ENCODE measurements around the gene TBC1D21. TPM values are rescaled to one million over a fixed set of nuclear protein-coding genes. Genes with fewer than 3 reads are reported as not detected.
"Not testable (repeated sequence)": the region's sequence is repeated elsewhere in the genome, so short reads cannot be mapped to it uniquely, and the experiment has no call there.

TBC1D21 gene
- polyA plus RNA-seq, 3 donors = not detected

GRCh38 chr15:73927476-73928240 is 54.3 kb downstream of the TBC1D21 start:
- DNase-seq (ENCODE audit: low read depth in 3 of 3, low spot score in 2 of 3) = no peak

GRCh38 chr15:73928241-73928579 is 54.8 kb downstream of the TBC1D21 start:
- no peak for DNase-seq (ENCODE audit: low read depth in 3 of 3, low spot score in 2 of 3)

- no peak for DNase-seq (ENCODE audit: low read depth in 3 of 3, low spot score in 2 of 3)
These were observed 55.7 kb downstream of the TBC1D21 start for GRCh38 chr15:73928971-73929627.

GRCh38 chr15:73930371-73930770 is 57.0 kb downstream of the TBC1D21 start:
- no peak for DNase-seq (ENCODE audit: low read depth in 3 of 3, low spot score in 2 of 3)

- DNase-seq (ENCODE audit: low read depth in 3 of 3, low spot score in 2 of 3) = no peak
These were observed 57.5 kb downstream of the TBC1D21 start for GRCh38 chr15:73930790-73931281.

- DNase-seq (ENCODE audit: low read depth in 3 of 3, low spot score in 2 of 3) = no peak
These were observed 58.1 kb downstream of the TBC1D21 start for GRCh38 chr15:73931441-73931840.

GRCh38 chr15:73932381-73933191 is 59.2 kb downstream of the TBC1D21 start:
- DNase-seq (ENCODE audit: low read depth in 3 of 3, low spot score in 2 of 3) = no peak

- DNase-seq (ENCODE audit: low read depth in 3 of 3, low spot score in 2 of 3) = no peak
These were observed 60.9 kb downstream of the TBC1D21 start for GRCh38 chr15:73934281-73934680.

GRCh38 chr15:73935547-73935946 is 62.2 kb downstream of the TBC1D21 start:
- no peak for DNase-seq (ENCODE audit: low read depth in 3 of 3, low spot score in 2 of 3)

- DNase-seq (ENCODE audit: low read depth in 3 of 3, low spot score in 2 of 3) = no peak
These were observed 62.8 kb downstream of the TBC1D21 start for GRCh38 chr15:73936181-73936580.

GRCh38 chr15:73936588-73937290 is 63.4 kb downstream of the TBC1D21 start:
- no peak for DNase-seq (ENCODE audit: low read depth in 3 of 3, low spot score in 2 of 3)

- no peak for DNase-seq (ENCODE audit: low read depth in 3 of 3, low spot score in 2 of 3)
These were observed 63.9 kb downstream of the TBC1D21 start for GRCh38 chr15:73937296-73937695.

- DNase-seq (ENCODE audit: low read depth in 3 of 3, low spot score in 2 of 3) = no peak
These were observed 64.4 kb downstream of the TBC1D21 start for GRCh38 chr15:73937726-73938125.

GRCh38 chr15:73938516-73938915 is 65.2 kb downstream of the TBC1D21 start:
- DNase-seq (ENCODE audit: low read depth in 3 of 3, low spot score in 2 of 3) = not testable (repeated sequence)

Other genes starting within 250 kb of the TBC1D21 start
- gene NPTN, start 240.2 kb upstream of the TBC1D21 start, polyA plus RNA-seq (ENCODE audit: insufficient read length in 3 of 3) = 100 to 1,000 TPM; 191 to 202 (median 198) TPM
- gene CD276, start 189.2 kb upstream of the TBC1D21 start, polyA plus RNA-seq (ENCODE audit: insufficient read length in 3 of 3) = 100 to 1,000 TPM; 157 to 163 (median 162) TPM
- gene INSYN1, start 120.2 kb upstream of the TBC1D21 start, polyA plus RNA-seq (ENCODE audit: insufficient read length in 3 of 3) = 10 to 100 TPM; 11.5 to 18.9 (median 13.9) TPM
- 10 to 100 TPM; 86.3 to 88.4 (median 88.1) TPM for gene LOXL1, start 52.9 kb downstream of the TBC1D21 start, polyA plus RNA-seq (ENCODE audit: insufficient read length in 3 of 3)
- 10 to 100 TPM in 2 of 3 donors, 1 to 10 TPM in 1; 9.5 to 10.5 (median 10.3) TPM for gene STOML1, start 118.7 kb downstream of the TBC1D21 start, polyA plus RNA-seq (ENCODE audit: insufficient read length in 3 of 3)
- 10 to 100 TPM; 20.2 to 24.3 (median 23.4) TPM for gene PML, start 121.2 kb downstream of the TBC1D21 start, polyA plus RNA-seq (ENCODE audit: insufficient read length in 3 of 3)
- under 1 TPM; 0.04 to 0.36 (median 0.26) TPM for gene GOLGA6A, start 209.0 kb downstream of the TBC1D21 start, polyA plus RNA-seq (ENCODE audit: insufficient read length in 3 of 3)